ENCODE results near the gene COL20A1.

Gene COL20A1

DNA sequence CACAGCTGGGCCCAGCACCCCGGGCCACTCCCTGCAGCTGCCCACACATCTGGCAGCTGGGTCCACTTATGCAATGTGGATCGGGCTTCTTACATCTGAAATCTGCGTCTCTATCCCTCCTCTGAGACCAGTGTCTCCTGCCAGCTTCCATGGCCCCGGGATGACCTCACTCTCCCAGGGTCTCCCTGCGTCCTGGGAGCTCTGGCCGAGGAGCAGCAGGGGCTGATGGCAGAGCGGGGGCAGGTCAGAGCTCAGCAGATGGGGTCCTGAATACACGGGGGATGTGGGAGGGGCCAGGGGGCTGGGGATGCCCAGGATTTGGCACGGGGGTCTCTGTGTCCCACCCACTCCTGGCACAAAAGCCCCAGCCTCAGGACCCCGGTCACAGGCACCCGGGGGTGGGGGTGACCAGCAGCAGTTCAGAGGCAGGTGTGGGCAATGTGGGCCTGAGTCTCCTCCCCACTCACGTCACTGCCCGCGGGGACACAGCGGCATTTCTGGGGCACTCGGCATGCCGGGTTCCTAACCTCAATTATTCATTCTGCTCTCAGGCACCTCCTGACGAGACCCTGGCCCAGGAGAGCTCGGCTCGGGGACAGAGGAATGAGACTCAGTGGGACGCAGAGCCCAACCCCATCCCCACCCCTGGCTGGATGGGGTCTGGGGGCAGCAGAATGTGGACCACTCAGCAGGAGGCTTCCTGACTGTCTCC is 51.8 kb downstream of the COL20A1 start:
- no peak overlapping the region for H3K4me3 ChIP-seq (ENCODE audit: low read depth, low read length)
- TF ChIP-seq, protein P1, sequence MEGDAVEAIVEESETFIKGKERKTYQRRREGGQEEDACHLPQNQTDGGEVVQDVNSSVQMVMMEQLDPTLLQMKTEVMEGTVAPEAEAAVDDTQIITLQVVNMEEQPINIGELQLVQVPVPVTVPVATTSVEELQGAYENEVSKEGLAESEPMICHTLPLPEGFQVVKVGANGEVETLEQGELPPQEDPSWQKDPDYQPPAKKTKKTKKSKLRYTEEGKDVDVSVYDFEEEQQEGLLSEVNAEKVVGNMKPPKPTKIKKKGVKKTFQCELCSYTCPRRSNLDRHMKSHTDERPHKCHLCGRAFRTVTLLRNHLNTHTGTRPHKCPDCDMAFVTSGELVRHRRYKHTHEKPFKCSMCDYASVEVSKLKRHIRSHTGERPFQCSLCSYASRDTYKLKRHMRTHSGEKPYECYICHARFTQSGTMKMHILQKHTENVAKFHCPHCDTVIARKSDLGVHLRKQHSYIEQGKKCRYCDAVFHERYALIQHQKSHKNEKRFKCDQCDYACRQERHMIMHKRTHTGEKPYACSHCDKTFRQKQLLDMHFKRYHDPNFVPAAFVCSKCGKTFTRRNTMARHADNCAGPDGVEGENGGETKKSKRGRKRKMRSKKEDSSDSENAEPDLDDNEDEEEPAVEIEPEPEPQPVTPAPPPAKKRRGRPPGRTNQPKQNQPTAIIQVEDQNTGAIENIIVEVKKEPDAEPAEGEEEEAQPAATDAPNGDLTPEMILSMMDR (IDR thresholded peaks at IDR 0.05; ENCODE audit: borderline replicate concordance, insufficient read depth, low read depth, low read length): no peak

DNA sequence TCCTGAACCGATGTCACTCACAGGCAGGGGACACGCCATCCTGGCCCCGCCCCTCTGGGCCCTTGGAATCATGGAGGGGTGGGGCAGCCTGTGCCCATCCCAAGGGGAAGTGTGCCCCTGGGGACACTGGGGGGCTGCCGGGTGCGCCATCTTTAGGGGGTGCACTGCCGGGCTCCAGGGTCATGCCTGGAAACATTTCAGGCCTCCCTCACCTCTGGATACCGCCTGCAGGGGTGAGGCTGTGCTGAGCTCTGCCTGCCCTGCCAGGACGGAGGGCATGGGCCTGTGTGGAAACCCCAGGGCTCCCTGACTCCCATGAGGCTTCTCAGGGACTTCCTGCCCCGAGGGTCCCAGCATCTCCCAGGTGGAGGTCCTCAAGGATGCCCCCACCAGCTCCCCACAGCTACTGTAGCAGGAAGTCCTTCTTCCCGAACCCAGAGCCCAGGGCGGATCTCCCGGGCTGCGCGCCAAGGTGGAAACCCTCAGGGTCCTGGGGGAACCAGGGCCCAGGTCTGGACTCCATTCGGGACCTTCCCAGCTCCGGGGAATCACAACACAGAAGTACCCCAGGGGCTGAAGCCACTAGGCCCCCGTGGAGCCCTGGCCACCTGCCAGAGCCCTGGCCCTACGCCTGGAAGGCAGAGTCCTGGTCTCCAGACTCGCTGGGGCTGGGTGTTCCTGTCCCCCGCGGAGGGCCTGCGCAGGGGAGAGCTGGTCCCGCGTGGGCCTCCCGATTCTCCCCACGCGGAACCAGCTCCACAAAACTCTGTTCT is 52.5 kb downstream of the COL20A1 start:
- H3K4me3 ChIP-seq (ENCODE audit: low read depth, low read length): no peak overlapping the region
- TF ChIP-seq, protein P1 (IDR thresholded peaks at IDR 0.05; ENCODE audit: borderline replicate concordance, insufficient read depth, low read depth, low read length): no peak

DNA sequence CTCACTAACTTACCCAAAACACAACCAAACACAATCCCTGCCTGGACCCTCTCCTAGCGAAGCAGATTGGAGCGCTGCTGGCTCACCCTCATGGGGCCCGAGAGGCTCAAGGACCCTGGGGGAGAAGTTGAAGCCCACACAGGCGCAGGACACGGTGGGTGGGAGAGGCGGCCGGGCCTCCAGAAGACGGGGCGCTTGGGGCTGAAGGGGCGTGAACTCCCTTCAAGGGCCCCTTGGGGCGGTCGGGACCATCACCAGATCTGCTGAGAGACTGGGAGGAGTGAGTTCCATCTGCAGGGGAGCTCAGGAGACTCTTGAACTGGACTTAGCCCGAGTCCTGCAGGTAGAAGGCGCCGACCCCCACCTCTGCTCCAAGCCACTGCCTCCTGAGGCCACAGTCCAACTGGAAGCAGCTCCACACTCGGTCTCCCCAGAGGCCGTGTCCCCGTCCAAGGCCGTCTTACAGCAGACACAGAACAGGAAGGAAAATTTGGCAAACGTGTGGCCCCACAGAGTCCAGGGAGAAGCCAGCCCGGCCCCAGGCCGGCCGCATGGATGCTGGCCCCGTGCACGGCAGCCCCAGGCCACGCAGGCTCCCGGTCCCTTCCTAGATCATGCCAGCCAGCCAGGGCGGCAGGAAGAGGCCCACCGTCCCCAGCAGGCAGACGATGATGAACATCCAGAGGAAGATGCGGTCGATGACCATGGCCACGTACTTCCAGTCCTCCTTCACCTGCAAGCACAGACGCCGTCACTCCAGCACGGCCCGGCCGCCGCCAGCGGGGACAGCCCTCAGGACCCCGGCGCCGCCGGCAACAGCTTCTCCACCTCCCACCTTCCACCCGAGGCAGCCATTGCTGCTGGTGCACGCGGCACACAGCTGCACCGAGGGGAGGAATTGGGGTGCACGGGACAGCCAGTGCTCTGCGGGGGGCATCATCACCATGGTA is 53.4 kb downstream of the COL20A1 start:
- TF ChIP-seq, protein P1 (IDR thresholded peaks at IDR 0.05; ENCODE audit: borderline replicate concordance, insufficient read depth, low read depth, low read length): no peak

DNA sequence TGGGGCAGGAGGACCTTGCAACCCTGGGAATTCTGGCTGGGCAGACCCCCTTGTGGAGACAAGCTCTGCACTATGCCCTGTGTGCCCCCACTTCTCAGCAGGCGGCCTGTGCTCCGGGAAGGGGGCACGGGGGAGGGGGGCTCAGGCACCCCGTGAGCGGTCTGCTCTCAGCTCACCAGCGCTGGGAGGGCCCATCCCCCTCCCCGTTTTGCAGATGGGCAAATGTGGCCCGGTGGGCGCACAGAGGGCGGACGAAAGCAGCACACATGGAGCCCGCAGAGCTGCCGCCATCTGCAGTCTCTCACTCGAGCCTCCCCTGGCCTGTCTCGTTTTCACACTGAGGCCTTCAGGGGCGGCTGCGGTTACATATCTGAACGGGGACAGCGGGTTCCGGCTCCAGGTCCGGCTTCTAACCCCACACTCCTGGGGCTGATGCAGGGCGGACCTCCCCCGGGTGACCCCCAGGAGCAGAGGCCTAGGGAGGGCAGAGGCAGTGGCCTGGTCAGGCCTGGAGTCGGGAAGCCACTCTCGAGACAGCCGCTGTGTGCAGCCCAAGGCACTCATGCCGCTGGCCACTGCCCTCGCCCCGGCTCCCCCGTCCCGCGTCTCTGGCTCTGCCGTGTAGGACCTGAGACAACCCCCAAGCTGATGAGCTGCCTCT is 54.2 kb downstream of the COL20A1 start:
- TF ChIP-seq, protein P1 (IDR thresholded peaks at IDR 0.05; ENCODE audit: borderline replicate concordance, insufficient read depth, low read depth, low read length): no peak
- no peak overlapping the region for H3K4me3 ChIP-seq (ENCODE audit: low read depth, low read length)

More for the DNA sequence above, 53.4 kb downstream of the COL20A1 start:
- no peak overlapping the region for H3K4me3 ChIP-seq (ENCODE audit: low read depth, low read length)

DNA sequence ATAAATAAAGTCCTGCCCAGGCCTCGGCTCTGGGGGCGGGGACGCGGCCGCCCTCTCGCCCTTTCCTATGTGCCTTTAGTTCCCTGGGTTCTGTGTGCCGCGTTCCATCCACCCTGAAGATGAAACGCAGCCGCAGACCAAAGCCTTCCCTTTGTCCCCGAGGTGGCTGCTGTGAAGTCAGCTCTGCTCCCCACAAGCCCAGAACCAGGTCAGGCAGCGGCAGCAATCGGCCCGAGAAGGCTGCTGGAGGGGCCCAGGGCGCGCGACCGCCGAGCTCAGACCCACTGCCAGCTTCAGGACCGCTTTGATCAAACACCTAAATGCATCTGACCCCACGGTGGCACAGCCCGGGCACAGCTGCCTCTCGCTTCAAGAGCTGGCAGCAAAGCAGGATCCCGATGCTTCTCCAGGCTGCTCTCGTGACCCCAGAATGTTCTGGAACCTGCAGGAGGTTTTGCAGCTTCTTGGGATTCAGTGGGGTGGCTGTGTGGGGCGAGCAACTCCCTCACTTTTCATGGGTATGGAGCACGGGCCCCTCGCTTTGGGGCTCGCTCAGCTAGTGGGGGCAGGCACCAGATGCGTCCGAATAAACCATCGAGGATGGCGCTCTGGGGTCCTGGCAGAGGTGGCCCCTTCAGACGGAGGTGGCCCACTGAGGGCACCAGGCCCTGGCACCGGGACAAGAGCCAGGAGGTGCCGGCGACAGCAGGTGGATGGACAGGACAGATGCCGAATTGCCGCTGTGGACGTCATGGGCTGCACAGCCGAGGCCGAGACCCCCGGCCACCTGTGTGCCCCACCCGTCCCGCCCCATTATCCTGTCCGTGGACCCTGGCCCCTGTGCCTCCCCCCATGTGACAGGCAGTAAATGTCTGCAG is 55.2 kb downstream of the COL20A1 start:
- no peak overlapping the region for H3K4me3 ChIP-seq (ENCODE audit: low read depth, low read length)

More for the DNA sequence above, 55.2 kb downstream of the COL20A1 start:
- TF ChIP-seq, protein P1 (IDR thresholded peaks at IDR 0.05; ENCODE audit: borderline replicate concordance, insufficient read depth, low read depth, low read length): no peak

Data from GM12875 (cell line).